ENCODE data around the gene SLC1A2.

Gene SLC1A2

DNA sequence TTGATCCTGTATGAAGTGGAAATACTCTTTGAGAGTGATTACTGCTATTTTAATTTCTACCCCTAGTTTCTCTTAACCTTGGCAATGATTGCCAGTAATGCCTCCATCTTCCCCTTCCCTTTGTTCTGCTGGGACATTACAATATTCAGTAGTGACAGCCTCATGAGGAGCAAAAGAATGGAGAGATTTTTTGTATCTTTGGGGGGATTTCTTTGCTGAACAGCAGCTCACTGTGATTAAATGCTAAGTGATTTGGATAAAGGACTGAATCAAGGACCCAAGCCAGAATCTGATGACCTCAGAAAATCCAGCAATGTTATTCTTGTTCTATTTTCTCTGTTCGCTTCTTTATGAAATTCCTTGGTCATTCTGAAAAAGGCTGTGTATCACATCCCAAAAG is 7.0 kb upstream of the SLC1A2 start:
- H3K9ac ChIP-seq (ENCODE audit: low read depth, low read length, poor library complexity): no peak overlapping the region
- no peaks in the 10 kb centered on the region for H3K9me3 ChIP-seq (replicated peaks in 1 of 2; ENCODE audit: control insufficient read depth in 2 of 2, insufficient read depth in 1 of 2, low read depth in 1 of 2, low read length in 2 of 2)
- no peak overlapping the region for H2BK120ac ChIP-seq (ENCODE audit: low read depth, low read length)
- no peak overlapping the region for H2BK5ac ChIP-seq (ENCODE audit: low read length)
- no peak for DNase-seq (ENCODE audit: low spot score)
- H2AFZ ChIP-seq (ENCODE audit: low read length): no peak overlapping the region
- no peaks in the 10 kb centered on the region for H3K79me1 ChIP-seq (ENCODE audit: low read depth, low read length)
- no peak overlapping the region for H3K23ac ChIP-seq (ENCODE audit: low read depth, low read length, poor library complexity)
- H3K14ac ChIP-seq (ENCODE audit: low read length): no peak overlapping the region
- H2BK15ac ChIP-seq (ENCODE audit: low read length): no peak overlapping the region
- peaks cover 0 to 15% of the 10 kb centered on the region in 2 donors for H3K36me3 ChIP-seq (replicated peaks in 1 of 2; ENCODE audit: control insufficient read depth in 2 of 2, insufficient read depth in 2 of 2, low read length in 2 of 2)
- H3K4ac ChIP-seq (ENCODE audit: low read length): no peak overlapping the region
- no peak overlapping the region for H4K91ac ChIP-seq (ENCODE audit: low read depth, low read length, poor library complexity)
- no CpG with 5 or more reads among the region's 1 CpG for WGBS, 2 donors (ENCODE audit: extremely low coverage in 2 of 2, insufficient read length in 2 of 2, insufficient replicate concordance in 1 of 2)
- H3K4me2 ChIP-seq (ENCODE audit: insufficient read depth, low read length, poor library complexity, severe bottlenecking): no peak overlapping the region
- H2AK5ac ChIP-seq (ENCODE audit: low read depth, low read length): no peak overlapping the region
- no peak overlapping the region for H3K27ac ChIP-seq (replicated peaks; ENCODE audit: low read length)
- H4K8ac ChIP-seq (ENCODE audit: low read depth, low read length): no peak overlapping the region
- H3K18ac ChIP-seq (ENCODE audit: low read length): no peak overlapping the region
- H3K4me3 ChIP-seq (ENCODE audit: low read length in 2 of 2): no peak overlapping the region
- H3K27me3 ChIP-seq (ENCODE audit: control insufficient read depth in 3 of 3, insufficient read depth in 3 of 3, low read depth in 1 of 3, low read length in 3 of 3): peaks cover 0 to 43% (median 0%) of the 10 kb centered on the region in 3 experiments
- no peaks in the 10 kb centered on the region for H3K4me1 ChIP-seq (ENCODE audit: control insufficient read depth in 2 of 2, insufficient read depth in 1 of 2, low read depth in 1 of 2, low read length in 2 of 2)
- no peak overlapping the region for H2BK12ac ChIP-seq (ENCODE audit: low read length)

DNA sequence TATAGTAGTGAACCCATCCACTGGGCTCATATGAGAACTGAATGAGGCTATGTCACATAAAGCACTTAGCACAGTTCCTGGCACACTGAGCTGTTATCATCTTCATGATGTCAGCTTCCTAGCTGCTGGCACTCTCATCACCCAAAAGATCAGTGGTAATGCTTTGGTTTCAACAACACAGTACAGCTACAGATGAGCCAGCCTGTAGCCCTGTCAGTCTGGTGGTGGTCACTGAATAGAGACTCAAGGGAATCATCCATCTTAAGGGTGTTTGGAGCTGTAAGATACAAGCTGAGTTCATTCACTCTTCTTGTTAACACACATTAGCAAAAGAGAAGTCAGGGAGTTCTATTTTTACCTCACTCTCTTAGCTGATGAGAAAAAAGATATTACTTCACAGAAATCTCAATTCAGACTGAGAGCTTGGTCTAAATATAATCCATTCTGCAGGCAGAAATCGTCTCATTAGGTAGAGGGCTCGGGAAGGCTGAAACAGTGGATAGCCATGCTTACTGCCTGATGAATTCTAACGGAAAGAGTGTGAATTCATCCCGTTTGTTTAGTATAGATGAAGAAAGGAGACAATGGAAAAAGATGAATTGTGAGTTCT is 6.3 kb upstream of the SLC1A2 start:
- H3K23ac ChIP-seq (ENCODE audit: low read depth, low read length, poor library complexity): no peak overlapping the region
- H2BK15ac ChIP-seq (ENCODE audit: low read length): no peak overlapping the region
- H3K4me2 ChIP-seq (ENCODE audit: insufficient read depth, low read length, poor library complexity, severe bottlenecking): no peak overlapping the region
- H2AFZ ChIP-seq (ENCODE audit: low read length): no peak overlapping the region
- H2AK5ac ChIP-seq (ENCODE audit: low read depth, low read length): no peak overlapping the region
- H3K27ac ChIP-seq (replicated peaks; ENCODE audit: low read length): no peak overlapping the region
- H2BK12ac ChIP-seq (ENCODE audit: low read length): no peak overlapping the region
- H3K9me3 ChIP-seq (replicated peaks in 1 of 2; ENCODE audit: control insufficient read depth in 2 of 2, insufficient read depth in 1 of 2, low read depth in 1 of 2, low read length in 2 of 2): no peaks in the 10 kb centered on the region
- H4K91ac ChIP-seq (ENCODE audit: low read depth, low read length, poor library complexity): no peak overlapping the region
- peaks cover 0 to 49% (median 2%) of the 10 kb centered on the region in 3 experiments for H3K27me3 ChIP-seq (ENCODE audit: control insufficient read depth in 3 of 3, insufficient read depth in 3 of 3, low read depth in 1 of 3, low read length in 3 of 3)
- peaks cover 0 to 10% of the 10 kb centered on the region in 2 donors for H3K36me3 ChIP-seq (replicated peaks in 1 of 2; ENCODE audit: control insufficient read depth in 2 of 2, insufficient read depth in 2 of 2, low read length in 2 of 2)
- no peak overlapping the region for H2BK5ac ChIP-seq (ENCODE audit: low read length)
- no peak overlapping the region for H4K8ac ChIP-seq (ENCODE audit: low read depth, low read length)
- no peak overlapping the region for H2BK120ac ChIP-seq (ENCODE audit: low read depth, low read length)
- no peak overlapping the region for H3K18ac ChIP-seq (ENCODE audit: low read length)
- WGBS, 2 donors (ENCODE audit: extremely low coverage in 2 of 2, insufficient read length in 2 of 2, insufficient replicate concordance in 1 of 2): no CpG with 5 or more reads among the region's 4 CpGs
- no peaks in the 10 kb centered on the region for H3K79me1 ChIP-seq (ENCODE audit: low read depth, low read length)
- no peaks in the 10 kb centered on the region for H3K4me1 ChIP-seq (ENCODE audit: control insufficient read depth in 2 of 2, insufficient read depth in 1 of 2, low read depth in 1 of 2, low read length in 2 of 2)
- H3K14ac ChIP-seq (ENCODE audit: low read length): no peak overlapping the region
- no peak overlapping the region for H3K4ac ChIP-seq (ENCODE audit: low read length)
- DNase-seq (ENCODE audit: low spot score): no peak
- no peak overlapping the region for H3K9ac ChIP-seq (ENCODE audit: low read depth, low read length, poor library complexity)
- H3K4me3 ChIP-seq (ENCODE audit: low read length in 2 of 2): no peak overlapping the region

DNA sequence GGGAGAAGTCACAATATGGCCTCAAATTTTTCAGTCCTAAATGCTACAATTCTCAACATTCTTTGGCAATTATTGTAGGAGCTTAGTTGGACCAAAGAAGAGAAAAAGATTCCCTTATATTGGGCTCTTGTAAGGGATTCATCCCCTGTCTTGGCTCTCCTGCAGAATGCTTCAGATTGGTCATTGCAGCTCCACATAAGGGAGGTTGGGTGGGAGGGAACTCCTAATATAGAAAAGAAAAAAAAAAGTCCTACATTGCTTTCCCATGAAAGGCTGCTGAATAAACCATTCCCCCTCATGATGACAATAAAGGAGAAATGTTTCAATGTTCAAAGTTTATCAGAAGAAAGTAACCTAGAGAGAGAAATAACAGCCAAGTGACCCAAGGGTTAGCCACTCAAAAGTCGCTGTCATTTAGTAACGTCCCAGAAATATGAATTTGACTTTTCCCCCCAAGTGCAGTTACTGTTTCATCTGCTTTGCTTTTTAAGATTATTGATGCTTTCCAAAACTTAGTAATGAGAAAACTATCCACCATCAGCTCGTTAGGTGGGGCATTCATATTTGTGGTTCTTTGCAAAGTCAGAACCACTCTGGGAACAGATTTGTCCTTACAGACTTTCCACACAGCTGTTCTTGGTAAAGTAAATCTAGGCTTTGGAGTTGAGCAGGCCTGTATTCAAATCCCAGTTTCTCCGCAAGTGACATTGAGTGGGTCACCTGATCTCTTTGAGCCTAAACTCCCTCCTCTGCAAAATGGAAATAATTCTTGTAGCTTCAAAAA is 5.0 kb upstream of the SLC1A2 start:
- Histone ChIP-seq H3K9ac (ENCODE audit: low read depth, low read length, poor library complexity) (no peak overlapping the region), H4K91ac (ENCODE audit: low read depth, low read length, poor library complexity) (no peak overlapping the region), H3K27ac (replicated peaks; ENCODE audit: low read length) (no peak overlapping the region), H3K4me2 (ENCODE audit: insufficient read depth, low read length, poor library complexity, severe bottlenecking) (no peak overlapping the region), H3K4ac (ENCODE audit: low read length) (no peak overlapping the region), H4K8ac (ENCODE audit: low read depth, low read length) (no peak overlapping the region), H2BK5ac (ENCODE audit: low read length) (no peak overlapping the region), H2AK5ac (ENCODE audit: low read depth, low read length) (no peak overlapping the region), H3K36me3 (replicated peaks in 1 of 2; ENCODE audit: control insufficient read depth in 2 of 2, insufficient read depth in 2 of 2, low read length in 2 of 2) (peaks cover 0 to 5% of the 10 kb centered on the region in 2 donors), H2BK120ac (ENCODE audit: low read depth, low read length) (no peak overlapping the region), H3K18ac (ENCODE audit: low read length) (no peak overlapping the region), H3K4me3 (ENCODE audit: low read length in 2 of 2) (no peak overlapping the region), H3K4me1 (ENCODE audit: control insufficient read depth in 2 of 2, insufficient read depth in 1 of 2, low read depth in 1 of 2, low read length in 2 of 2) (peaks cover 0 to 2% of the 10 kb centered on the region in 2 donors), H2BK12ac (ENCODE audit: low read length) (no peak overlapping the region), H2AFZ (ENCODE audit: low read length) (no peak overlapping the region), H3K23ac (ENCODE audit: low read depth, low read length, poor library complexity) (no peak overlapping the region), H3K14ac (ENCODE audit: low read length) (no peak overlapping the region), H3K9me3 (replicated peaks in 1 of 2; ENCODE audit: control insufficient read depth in 2 of 2, insufficient read depth in 1 of 2, low read depth in 1 of 2, low read length in 2 of 2) (no peaks in the 10 kb centered on the region), H3K27me3 (ENCODE audit: control insufficient read depth in 3 of 3, insufficient read depth in 3 of 3, low read depth in 1 of 3, low read length in 3 of 3) (peaks cover 0 to 62% (median 12%) of the 10 kb centered on the region in 3 experiments), H2BK15ac (ENCODE audit: low read length) (no peak overlapping the region), H3K79me1 (ENCODE audit: low read depth, low read length) (no peaks in the 10 kb centered on the region)
- WGBS, 2 donors (ENCODE audit: extremely low coverage in 2 of 2, insufficient read length in 2 of 2, insufficient replicate concordance in 1 of 2): no CpG with 5 or more reads among the region's 4 CpGs
- DNase-seq (ENCODE audit: low spot score): no peak

- Histone ChIP-seq H4K91ac (ENCODE audit: low read depth, low read length, poor library complexity) (no peak overlapping the region), H3K4me2 (ENCODE audit: insufficient read depth, low read length, poor library complexity, severe bottlenecking) (peak overlapping the region; percentile 99), H3K18ac (ENCODE audit: low read length) (peak overlapping the region; percentile 82), H2BK5ac (ENCODE audit: low read length) (no peak overlapping the region), H3K14ac (ENCODE audit: low read length) (no peak overlapping the region), H3K4me1 (ENCODE audit: control insufficient read depth in 2 of 2, insufficient read depth in 1 of 2, low read depth in 1 of 2, low read length in 2 of 2) (peaks cover 2 to 10% of the 10 kb centered on the region in 2 donors), H3K4ac (ENCODE audit: low read length) (no peak overlapping the region), H3K9ac (ENCODE audit: low read depth, low read length, poor library complexity) (no peak overlapping the region), H3K79me1 (ENCODE audit: low read depth, low read length) (no peaks in the 10 kb centered on the region), H2BK120ac (ENCODE audit: low read depth, low read length) (no peak overlapping the region), H3K23ac (ENCODE audit: low read depth, low read length, poor library complexity) (no peak overlapping the region), H3K4me3 (ENCODE audit: low read length in 2 of 2) (peak overlapping the region; percentile 51 to 68), H3K9me3 (replicated peaks in 1 of 2; ENCODE audit: control insufficient read depth in 2 of 2, insufficient read depth in 1 of 2, low read depth in 1 of 2, low read length in 2 of 2) (no peaks in the 10 kb centered on the region), H3K36me3 (replicated peaks in 1 of 2; ENCODE audit: control insufficient read depth in 2 of 2, insufficient read depth in 2 of 2, low read length in 2 of 2) (peaks cover 0 to 3% of the 10 kb centered on the region in 2 donors), H2BK15ac (ENCODE audit: low read length) (peak overlapping the region; percentile 30), H4K8ac (ENCODE audit: low read depth, low read length) (peak overlapping the region; percentile 48), H2AK5ac (ENCODE audit: low read depth, low read length) (no peak overlapping the region), H3K27me3 (ENCODE audit: control insufficient read depth in 3 of 3, insufficient read depth in 3 of 3, low read depth in 1 of 3, low read length in 3 of 3) (peaks cover 4 to 89% (median 33%) of the 10 kb centered on the region in 3 experiments), H2AFZ (ENCODE audit: low read length) (peak overlapping the region; percentile 93), H2BK12ac (ENCODE audit: low read length) (no peak overlapping the region), H3K27ac (replicated peaks; ENCODE audit: low read length) (no peak overlapping the region)
- DNase-seq (ENCODE audit: low spot score): peak; percentile 12
- WGBS, 2 donors (ENCODE audit: extremely low coverage in 2 of 2, insufficient read length in 2 of 2, insufficient replicate concordance in 1 of 2): no CpG with 5 or more reads among the region's 17 CpGs
These were observed 1.0 kb upstream of the SLC1A2 start for GRCh38 chr11:35420371-35420770.
